PC-3 (cell line): ENCODE measurements around the gene EMC8.

Experiments
- EZH2 ChIP-seq: fragments of 300-600 bp; sonication (generic); IDR thresholded peaks from one replicate; pipeline ENCODE4 v1.6.1; 2017; ENCODE audit warnings: antibody characterized with exemption, mild to moderate bottlenecking, low read length; ENCODE audit not compliant: unreplicated experiment
- EZH2phosphoT487 ChIP-seq: fragments of 300-600 bp; sonication (generic); IDR thresholded peaks from 2 replicates; pipeline ENCODE4 v1.6.1; 2018; ENCODE audit warnings: mild to moderate bottlenecking, antibody characterized with exemption, low read length, borderline replicate concordance
- TF ChIP-seq, protein P1 (sequence below): fragments of 300-600 bp; sonication (generic); conservative IDR thresholded peaks from 2 replicates; pipeline ENCODE4 v1.5.1; 2017; ENCODE audit warnings: antibody characterized with exemption, low read depth, mild to moderate bottlenecking, low read length

DNA sequence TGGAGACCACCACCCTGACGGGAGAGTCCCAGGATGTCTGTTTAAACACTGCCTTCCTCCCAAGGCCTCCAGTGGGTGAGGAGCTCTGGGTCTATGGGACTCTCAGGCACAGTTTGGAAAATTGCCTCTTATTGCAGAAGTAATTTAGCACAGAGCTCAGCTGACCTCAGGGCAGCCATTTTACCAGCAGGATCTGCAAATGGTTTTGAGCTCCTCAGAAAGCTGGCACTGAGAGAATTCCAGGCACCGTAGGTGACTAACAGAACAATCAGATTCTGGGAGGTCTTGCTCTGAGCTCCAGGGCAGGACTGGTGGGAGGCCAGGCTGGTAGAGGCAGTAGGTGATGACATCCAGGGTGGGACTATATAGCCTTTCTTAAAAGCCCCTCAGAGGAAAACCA, 31.1 kb downstream of the EMC8 start:
- TF ChIP-seq, protein P1, sequence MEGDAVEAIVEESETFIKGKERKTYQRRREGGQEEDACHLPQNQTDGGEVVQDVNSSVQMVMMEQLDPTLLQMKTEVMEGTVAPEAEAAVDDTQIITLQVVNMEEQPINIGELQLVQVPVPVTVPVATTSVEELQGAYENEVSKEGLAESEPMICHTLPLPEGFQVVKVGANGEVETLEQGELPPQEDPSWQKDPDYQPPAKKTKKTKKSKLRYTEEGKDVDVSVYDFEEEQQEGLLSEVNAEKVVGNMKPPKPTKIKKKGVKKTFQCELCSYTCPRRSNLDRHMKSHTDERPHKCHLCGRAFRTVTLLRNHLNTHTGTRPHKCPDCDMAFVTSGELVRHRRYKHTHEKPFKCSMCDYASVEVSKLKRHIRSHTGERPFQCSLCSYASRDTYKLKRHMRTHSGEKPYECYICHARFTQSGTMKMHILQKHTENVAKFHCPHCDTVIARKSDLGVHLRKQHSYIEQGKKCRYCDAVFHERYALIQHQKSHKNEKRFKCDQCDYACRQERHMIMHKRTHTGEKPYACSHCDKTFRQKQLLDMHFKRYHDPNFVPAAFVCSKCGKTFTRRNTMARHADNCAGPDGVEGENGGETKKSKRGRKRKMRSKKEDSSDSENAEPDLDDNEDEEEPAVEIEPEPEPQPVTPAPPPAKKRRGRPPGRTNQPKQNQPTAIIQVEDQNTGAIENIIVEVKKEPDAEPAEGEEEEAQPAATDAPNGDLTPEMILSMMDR: no peak
- TF ChIP-seq EZH2 (no peak), EZH2phosphoT487 (no peak)
